T-cell (primary cell): ENCODE measurements around the gene BICC1. TPM values are rescaled to one million over a fixed set of nuclear protein-coding genes. Genes with fewer than 3 reads are reported as not detected.
A peak's percentile ranks its signal among the peaks of the same experiment; 100 is the strongest.

ENCODE experiments used
- ATAC-seq, 4 experiments: fragments of 200-7000 bp in 3 of 4; fragments of 150-1000 bp in 1 of 4; cut with Tn5 transposase; replicated peaks in 1 of 4; 1 replicate in 3 of 4; 2 replicates in 1 of 4; pipeline ENCODE4 v1.10.0; 2021; ENCODE audit warnings: moderate library complexity in 3 of 4, mild to moderate bottlenecking in 2 of 4, moderate number of reproducible peaks in 1 of 4
- CTCF ChIA-PET, 2 donors: fragments of 300-600 bp; sonication (Branson Sonifier 250); formaldehyde crosslinking; loops; one replicate each; lab custom pipeline; 2022; ENCODE audit warnings: antibody characterized with exemption in 2 of 2; lab: Charles Lee
- POLR2A ChIA-PET, 2 donors: fragments of 300-600 bp; sonication (Branson Sonifier 250); formaldehyde crosslinking; loops; one replicate each; lab custom pipeline; 2022; ENCODE audit warnings: antibody characterized with exemption in 2 of 2; lab: Charles Lee
- DNase-seq, 35 experiments: peaks; one replicate each; pipeline versions ENCODE4 v3.0.0 to v3.0.0-alpha.2; 2013 to 2023
- H3K27ac ChIP-seq: one replicate; pipeline ENCODE4 v1.5.1; 2013; ENCODE audit warnings: low read length
- H3K27me3 ChIP-seq, 2 experiments: replicated peaks in 1 of 2; 1 replicate in 1 of 2; 2 replicates in 1 of 2; pipeline versions ENCODE4 v1.6.1 to v1.7.0; 2013; ENCODE audit warnings: low read length in 1 of 2, mixed read lengths in 1 of 2; ENCODE audit not compliant: control insufficient read depth in 2 of 2, insufficient read depth in 2 of 2; ENCODE audit errors: extremely low read depth in 1 of 2
- H3K36me3 ChIP-seq, 2 donors: 1 replicate in 1 of 2; 2 replicates in 1 of 2; pipeline versions ENCODE4 v1.6.1 to v1.7.0; 2013; ENCODE audit warnings: low read length in 1 of 2; ENCODE audit not compliant: control insufficient read depth in 2 of 2, insufficient read depth in 1 of 2; ENCODE audit errors: extremely low read depth in 1 of 2
- H3K4me1 ChIP-seq, 2 experiments: 1 replicate in 1 of 2; 2 replicates in 1 of 2; pipeline versions ENCODE4 v1.6.1 to v1.7.0; 2013; ENCODE audit warnings: low read length in 2 of 2, mixed read lengths in 1 of 2; ENCODE audit not compliant: insufficient read depth in 2 of 2, control insufficient read depth in 1 of 2; ENCODE audit errors: extremely low read depth in 1 of 2
- H3K4me3 ChIP-seq, 2 donors: 1 replicate in 1 of 2; 2 replicates in 1 of 2; pipeline versions ENCODE4 v1.5.1 to v1.7.0; 2013; ENCODE audit warnings: mild to moderate bottlenecking in 2 of 2, low read length in 1 of 2, moderate library complexity in 1 of 2; ENCODE audit not compliant: control insufficient read depth in 1 of 2; ENCODE audit errors: extremely low read depth in 1 of 2
- H3K9me3 ChIP-seq: 2 replicates; pipeline ENCODE4 v1.7.0; 2013
- H3K27ac Mint-ChIP-seq, 2 donors: one replicate each; pipeline ENCODE4 v1.8.0; 2020 to 2021; ENCODE audit warnings: mild to moderate bottlenecking in 2 of 2, mixed read lengths in 2 of 2
- H3K27me3 Mint-ChIP-seq, 2 donors: one replicate each; pipeline ENCODE4 v1.8.0; 2021 to 2022; ENCODE audit warnings: mixed read lengths in 2 of 2
- H3K36me3 Mint-ChIP-seq: one replicate; pipeline ENCODE4 v1.8.0; 2021; ENCODE audit warnings: mixed read lengths
- H3K4me1 Mint-ChIP-seq, 3 donors: one replicate each; pipeline ENCODE4 v1.8.0; 2020 to 2022; ENCODE audit warnings: mixed read lengths in 3 of 3, mild to moderate bottlenecking in 1 of 3
- H3K4me3 Mint-ChIP-seq, 3 donors: one replicate each; pipeline ENCODE4 v1.8.0; 2020 to 2022; ENCODE audit warnings: mild to moderate bottlenecking in 3 of 3, mixed read lengths in 3 of 3, moderate library complexity in 3 of 3
- H3K9me3 Mint-ChIP-seq, 3 donors: one replicate each; pipeline ENCODE4 v1.8.0; 2020 to 2022; ENCODE audit warnings: mixed read lengths in 3 of 3
- WGBS: methylation state at CpG from one replicate; pipeline ENCODE4 v1.1.5; 2013; ENCODE audit warnings: missing lambda C conversion rate; ENCODE audit not compliant: insufficient coverage; 5-methylcytosine and 5-hydroxymethylcytosine counted together
- total RNA-seq, 35 experiments: library from RNA in 6 of 35; stranded (reverse) in 6 of 35; fragments of 120-200 nt in 1 of 35; gene quantifications; one replicate each; pipeline versions ENCODE4 v1.2.1 to v1.2.4 and lab custom pipeline; 2013 to 2026

The BICC1 gene
- total RNA-seq, 5 donors from 2014 or later (not counting 1 experiment from before 2014, with no cell fraction given) = 0.06 to 0.09 (median 0.07) TPM; not detected in 2

- H3K4me3 Mint-ChIP-seq = no peak overlapping the region
- POLR2A ChIA-PET = no interaction called here
These were observed 6.1 kb downstream of the BICC1 start for GRCh38 chr10:58518775-58519174.

DNA sequence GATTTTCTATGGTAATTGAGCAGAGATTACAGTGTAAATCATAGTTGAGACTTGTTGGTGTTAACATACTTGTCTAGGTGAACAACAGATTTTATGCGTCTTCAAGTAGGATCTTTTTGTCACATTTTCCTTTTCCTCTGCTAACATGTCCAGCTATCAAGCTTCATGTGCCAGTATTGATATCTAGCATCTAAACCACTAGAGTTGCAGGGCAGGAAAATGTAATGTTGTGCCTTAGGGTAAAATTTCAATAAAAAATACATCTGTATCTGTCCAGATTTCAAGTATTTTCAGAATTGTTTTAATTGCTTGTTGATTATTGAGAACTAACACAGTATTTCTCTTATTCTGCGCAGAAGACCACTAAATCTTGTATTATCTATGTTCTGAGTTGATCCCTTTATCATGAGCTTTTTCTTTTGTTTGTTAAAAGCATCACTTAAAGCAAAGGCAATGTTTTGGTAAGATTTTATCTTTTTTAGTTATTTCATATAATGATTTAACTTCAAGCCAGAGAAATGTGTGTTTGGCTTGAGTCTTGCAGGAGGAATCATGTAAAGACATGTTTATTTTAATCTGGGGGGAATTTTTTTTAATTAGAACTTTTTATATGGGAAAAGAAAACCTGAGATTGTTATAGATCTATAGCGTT, 16.5 kb downstream of the BICC1 start:
- peaks cover 0 to 4% (median 0%) of the 10 kb centered on the region in 3 donors for H3K9me3 Mint-ChIP-seq
- no peak overlapping the region for H3K27ac Mint-ChIP-seq

More at GRCh38 chr10:58518775-58519174, 6.1 kb downstream of the BICC1 start:
- Histone ChIP-seq H3K4me3 (no peak overlapping the region), H3K9me3 (no peaks in the 10 kb centered on the region), H3K4me1 (no peaks in the 10 kb centered on the region), H3K27me3 (peaks cover 1 to 2% of the 10 kb centered on the region in 2 experiments), H3K27ac (no peak overlapping the region), H3K36me3 (no peaks in the 10 kb centered on the region)
- no peak for ATAC-seq
- peaks cover 46 to 47% of the 10 kb centered on the region in 2 donors for H3K27me3 Mint-ChIP-seq
- CTCF ChIA-PET = no interaction called here
- peaks cover 5 to 6% (median 5%) of the 10 kb centered on the region in 3 donors for H3K4me1 Mint-ChIP-seq
- H3K9me3 Mint-ChIP-seq = no peaks in the 10 kb centered on the region
- DNase-seq = no peak
- H3K27ac Mint-ChIP-seq = no peak overlapping the region
- WGBS = no CpG with 5 or more reads among the region's 6 CpGs
- no peaks in the 10 kb centered on the region for H3K36me3 Mint-ChIP-seq

DNA sequence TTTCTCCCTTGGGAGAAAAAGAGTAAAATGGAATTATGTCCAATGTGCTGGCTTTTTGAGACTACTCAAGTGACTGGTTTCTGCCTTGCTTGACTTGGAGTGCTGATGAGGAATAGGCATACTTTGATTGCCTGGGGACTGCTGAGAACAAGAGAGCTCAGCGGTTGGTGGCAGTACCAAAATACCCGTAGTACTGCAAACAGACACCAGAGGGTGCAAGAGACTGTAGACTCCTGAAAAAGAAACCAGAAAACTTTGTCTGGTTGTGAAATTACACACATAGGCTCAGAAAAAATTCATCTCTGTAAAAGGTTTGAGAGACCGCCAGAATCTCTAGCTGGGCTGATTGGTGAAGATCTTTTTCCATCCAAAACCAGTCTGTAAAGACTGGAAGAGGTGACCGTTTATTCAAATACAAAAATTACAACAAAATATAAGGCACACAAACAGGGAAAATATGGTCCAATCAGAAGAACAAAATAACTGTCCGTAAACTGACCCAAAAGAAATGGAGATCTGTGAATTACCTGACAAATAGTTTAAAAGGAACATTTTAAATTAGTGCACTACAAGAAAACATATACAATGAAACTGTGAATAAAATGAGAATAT, 18.5 kb downstream of the BICC1 start:
- Mint-ChIP-seq H3K4me3 (no peak overlapping the region), H3K4me1 (no peaks in the 10 kb centered on the region), H3K9me3 (peaks cover 10 to 14% (median 11%) of the 10 kb centered on the region in 3 donors), H3K27me3 (peaks cover 5 to 20% of the 10 kb centered on the region in 2 donors), H3K36me3 (no peaks in the 10 kb centered on the region), H3K27ac (no peak overlapping the region)
- WGBS = 14% methylated on average over 1 of the region's 5 CpGs
- Histone ChIP-seq H3K4me3 (no peak overlapping the region), H3K4me1 (peaks cover 0 to 3% of the 10 kb centered on the region in 2 experiments), H3K27ac (no peak overlapping the region), H3K36me3 (no peaks in the 10 kb centered on the region), H3K9me3 (no peaks in the 10 kb centered on the region), H3K27me3 (no peaks in the 10 kb centered on the region)
- ATAC-seq (peak in 1 of 4 experiments; percentile 33), DNase-seq (peak in 22 of 35 experiments; percentile 1 to 51 (median 14))
- ChIA-PET CTCF (interaction anchor here (0.7 to 0.9 kb wide), 3 partner anchors 228 to 327 kb away, joined by 3 to 4 read pairs (median 3); no protein-coding TSS in a partner anchor), POLR2A (no interaction called here)

More for the DNA sequence above, 16.5 kb downstream of the BICC1 start:
- peaks cover 5 to 11% of the 10 kb centered on the region in 2 donors for H3K27me3 Mint-ChIP-seq
- WGBS = no CpG with 5 or more reads among the region's 3 CpGs
- no peak overlapping the region for H3K4me3 ChIP-seq
- no peaks in the 10 kb centered on the region for H3K36me3 Mint-ChIP-seq
- H3K27ac ChIP-seq = no peak overlapping the region
- peaks cover 0 to 3% of the 10 kb centered on the region in 2 experiments for H3K4me1 ChIP-seq
- ChIA-PET CTCF (interaction anchor here (0.6 kb wide), 2 partner anchors 97 to 225 kb away, joined by 3 read pairs; no protein-coding TSS in a partner anchor), POLR2A (no interaction called here)
- no peaks in the 10 kb centered on the region for H3K36me3 ChIP-seq
- DNase-seq = no peak
- H3K9me3 ChIP-seq = no peaks in the 10 kb centered on the region
- no peaks in the 10 kb centered on the region for H3K27me3 ChIP-seq
- ATAC-seq = no peak
- H3K4me3 Mint-ChIP-seq = no peak overlapping the region
- no peaks in the 10 kb centered on the region for H3K4me1 Mint-ChIP-seq

GRCh38 chr10:58535311-58535710, 22.6 kb downstream of the BICC1 start:
- H3K4me1 ChIP-seq = peaks cover 0 to 3% of the 10 kb centered on the region in 2 experiments
- no peak for DNase-seq
- Mint-ChIP-seq H3K4me3 (no peak overlapping the region), H3K27ac (no peak overlapping the region), H3K4me1 (no peaks in the 10 kb centered on the region), H3K36me3 (no peaks in the 10 kb centered on the region), H3K9me3 (peaks cover 10 to 21% (median 14%) of the 10 kb centered on the region in 3 donors), H3K27me3 (peaks cover 5 to 15% of the 10 kb centered on the region in 2 donors)
- no peak overlapping the region for H3K27ac ChIP-seq
- ChIA-PET POLR2A (no interaction called here), CTCF (no interaction called here)
- no peak for ATAC-seq
- no peaks in the 10 kb centered on the region for H3K36me3 ChIP-seq
- no peak overlapping the region for H3K4me3 ChIP-seq
- no peaks in the 10 kb centered on the region for H3K9me3 ChIP-seq
- no CpG with 5 or more reads among the region's 3 CpGs for WGBS
- no peaks in the 10 kb centered on the region for H3K27me3 ChIP-seq

- no peak overlapping the region for H3K27ac Mint-ChIP-seq
- DNase-seq = no peak
- POLR2A ChIA-PET = interaction anchor here in 1 of 2 donors (0.6 kb wide), 1 partner anchor 29 kb away, joined by 3 read pairs; no protein-coding TSS in a partner anchor
These were observed 30.5 kb downstream of the BICC1 start for GRCh38 chr10:58543141-58543540.

DNA sequence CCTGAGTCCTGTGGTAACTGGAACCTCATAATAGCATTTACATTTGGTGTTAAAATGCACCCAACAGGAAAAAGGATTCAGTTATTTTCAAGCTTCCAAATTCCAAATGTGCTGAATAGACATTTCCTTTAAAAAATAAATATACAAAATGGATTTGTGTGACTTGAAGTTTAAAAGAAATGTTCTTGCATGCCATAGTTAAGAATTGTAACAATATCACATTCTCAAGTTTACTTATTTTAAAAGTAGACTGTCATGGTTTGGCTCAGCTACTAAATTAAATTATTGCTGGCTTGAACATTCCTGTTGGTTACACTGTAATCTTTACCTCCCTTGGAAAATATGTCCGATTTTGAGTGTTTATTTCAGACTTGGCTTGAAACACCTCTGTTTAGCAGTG, 31.5 kb downstream of the BICC1 start:
- CTCF ChIA-PET = no interaction called here
- no CpG with 5 or more reads among the region's 1 CpG for WGBS
- Histone ChIP-seq H3K4me1 (no peaks in the 10 kb centered on the region), H3K27me3 (no peaks in the 10 kb centered on the region), H3K27ac (no peak overlapping the region), H3K4me3 (no peak overlapping the region), H3K9me3 (no peaks in the 10 kb centered on the region), H3K36me3 (no peaks in the 10 kb centered on the region)
- Mint-ChIP-seq H3K36me3 (no peaks in the 10 kb centered on the region), H3K9me3 (no peaks in the 10 kb centered on the region), H3K4me1 (no peaks in the 10 kb centered on the region), H3K27ac (no peak overlapping the region), H3K4me3 (no peak overlapping the region), H3K27me3 (no peaks in the 10 kb centered on the region)
- ATAC-seq = no peak
- DNase-seq = no peak
- POLR2A ChIA-PET = no interaction called here

More at GRCh38 chr10:58543141-58543540, 30.5 kb downstream of the BICC1 start:
- H3K36me3 ChIP-seq = no peaks in the 10 kb centered on the region
- no peak overlapping the region for H3K4me3 Mint-ChIP-seq
- no peaks in the 10 kb centered on the region for H3K4me1 Mint-ChIP-seq
- H3K27ac ChIP-seq = no peak overlapping the region
- no peaks in the 10 kb centered on the region for H3K27me3 ChIP-seq
- peaks cover 0 to 1% (median 0%) of the 10 kb centered on the region in 3 donors for H3K9me3 Mint-ChIP-seq
- H3K4me3 ChIP-seq = no peak overlapping the region
- H3K9me3 ChIP-seq = no peaks in the 10 kb centered on the region
- no peaks in the 10 kb centered on the region for H3K4me1 ChIP-seq
- no peaks in the 10 kb centered on the region for H3K36me3 Mint-ChIP-seq
- H3K27me3 Mint-ChIP-seq = no peaks in the 10 kb centered on the region
- ATAC-seq = no peak
- CTCF ChIA-PET = interaction anchor here in 1 of 2 donors (0.7 kb wide), 1 partner anchor 1460 kb away, joined by 4 read pairs; no protein-coding TSS in a partner anchor
